ENCODE data around the gene POLE.
A peak's percentile ranks its signal among the peaks of the same experiment; 100 is the strongest.
"Not testable (repeated sequence)": the region's sequence is repeated elsewhere in the genome, so short reads cannot be mapped to it uniquely, and the experiment has no call there.

The POLE gene

DNA sequence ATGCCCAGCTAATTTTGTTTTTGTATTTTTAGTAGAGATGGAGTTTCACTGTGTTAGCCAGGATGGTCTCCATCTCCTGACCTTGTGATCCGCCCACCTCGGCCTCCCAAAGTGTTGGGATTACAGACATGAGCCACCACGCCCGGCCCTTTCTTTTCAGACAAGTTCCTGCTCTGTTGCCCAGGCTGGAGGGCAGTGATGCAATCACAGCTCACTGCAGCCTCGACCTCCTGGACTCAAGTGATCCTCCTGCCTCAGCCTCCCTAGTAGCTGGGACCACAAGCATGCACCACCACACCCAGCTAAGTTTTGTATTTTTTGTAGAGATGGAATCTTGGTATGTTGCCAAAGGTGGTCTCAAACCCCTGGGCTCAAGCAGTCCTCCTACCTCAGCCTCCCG lies 87.6 kb downstream of the POLE start:
- H3K27me3 ChIP-seq (ENCODE audit: insufficient read depth, low read length): peaks cover 80% of the 10 kb centered on the region
- 87% methylated on average over 6 of the region's 6 CpGs for WGBS
- not testable (repeated sequence) for H3K4me3 ChIP-seq (ENCODE audit: low read length); H3K36me3 ChIP-seq (ENCODE audit: insufficient read depth, low read length); H3K9ac ChIP-seq (ENCODE audit: low read depth, low read length); H3K9me3 ChIP-seq (ENCODE audit: insufficient read depth, low read depth, low read length); H3K27ac ChIP-seq (ENCODE audit: low read depth, low read length); H3K4me1 ChIP-seq (ENCODE audit: insufficient read depth, low read length)

DNA sequence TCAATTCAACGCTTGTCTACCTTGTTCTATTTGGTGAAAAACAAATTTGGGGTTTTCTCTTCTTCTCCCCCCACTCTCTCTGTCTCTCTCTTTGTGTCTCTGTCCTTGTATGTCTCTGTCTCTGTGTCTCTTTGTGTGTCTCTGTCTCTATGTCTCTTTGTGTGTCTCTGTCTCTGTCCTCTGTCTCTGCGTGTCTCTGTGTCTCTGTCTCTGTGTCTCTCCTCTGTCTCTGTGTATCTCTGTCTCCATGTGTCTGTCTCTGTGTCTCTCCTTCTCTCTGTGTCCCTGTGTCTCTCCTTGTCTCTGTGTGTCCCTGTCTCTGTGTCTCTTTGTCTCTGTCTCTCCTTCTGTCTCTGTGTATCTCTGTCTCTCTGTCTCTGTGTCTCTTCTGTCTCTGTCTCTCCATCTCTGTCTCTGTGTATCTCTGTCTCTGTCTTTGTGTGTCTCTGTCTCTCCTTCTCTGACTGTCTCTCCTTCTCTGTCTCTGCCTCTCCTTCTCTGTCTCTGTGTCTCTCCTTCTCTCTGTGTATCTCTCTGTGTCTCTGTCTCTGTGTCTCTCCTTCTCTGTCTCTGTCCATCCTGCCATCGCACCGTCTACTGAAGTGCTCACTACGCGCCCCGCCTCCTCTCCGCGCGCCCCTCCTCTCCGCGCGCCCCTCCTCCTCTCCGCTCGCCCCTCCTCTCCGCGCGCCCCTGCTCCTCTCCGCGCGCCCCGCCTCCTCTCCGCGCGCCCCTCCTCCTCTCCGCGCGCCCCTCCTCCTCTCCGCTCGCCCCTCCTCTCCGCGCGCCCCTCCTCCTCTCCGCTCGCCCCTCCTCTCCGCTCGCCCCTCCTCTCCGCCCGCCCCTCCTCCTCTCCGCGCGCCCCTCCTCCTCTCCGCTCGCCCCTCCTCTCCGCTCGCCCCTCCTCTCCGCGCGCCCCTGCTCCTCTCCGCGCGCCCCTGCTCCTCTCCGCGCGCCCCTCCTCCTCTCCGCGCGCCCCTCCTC lies 89.5 kb downstream of the POLE start:
- Histone ChIP-seq H3K4me1 (ENCODE audit: insufficient read depth, low read length) (peaks cover 4% of the 10 kb centered on the region; the same call in 1 of the 2 replicates), H3K27me3 (ENCODE audit: insufficient read depth, low read length) (peaks cover 78% of the 10 kb centered on the region), H3K27ac (ENCODE audit: low read depth, low read length) (no peak overlapping the region), H3K36me3 (ENCODE audit: insufficient read depth, low read length) (no peaks in the 10 kb centered on the region), H3K4me3 (ENCODE audit: low read length) (peak overlapping the region; percentile 48), H3K9ac (ENCODE audit: low read depth, low read length) (no peak overlapping the region), H3K9me3 (ENCODE audit: insufficient read depth, low read depth, low read length) (no peaks in the 10 kb centered on the region)
- WGBS: 2% methylated on average over 51 of the region's 58 CpGs

DNA sequence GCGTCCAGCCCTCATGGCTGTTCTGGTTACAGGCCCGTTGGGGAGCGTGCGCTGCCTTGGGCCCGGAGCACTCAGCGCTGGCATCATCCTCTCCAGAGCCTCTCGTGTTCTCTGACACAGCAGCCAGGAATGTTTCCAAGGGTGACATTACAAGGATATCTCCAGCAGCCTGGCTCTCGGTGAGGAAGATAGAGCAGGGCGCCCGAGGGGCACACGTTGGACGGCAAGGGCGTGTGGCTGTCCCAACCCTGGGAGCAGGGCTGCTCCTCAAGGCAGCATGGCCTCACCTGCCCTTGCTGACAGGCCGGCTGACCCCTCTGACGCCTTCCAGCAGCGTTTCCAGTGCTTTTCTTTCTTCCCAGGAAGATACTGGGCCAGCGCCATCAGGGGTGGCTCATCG lies 91.1 kb downstream of the POLE start:
- H3K27ac ChIP-seq (ENCODE audit: low read depth, low read length): no peak overlapping the region
- H3K4me1 ChIP-seq (ENCODE audit: insufficient read depth, low read length): peaks cover 4% of the 10 kb centered on the region; the same call in 1 of the 2 replicates
- no peaks in the 10 kb centered on the region for H3K36me3 ChIP-seq (ENCODE audit: insufficient read depth, low read length)
- H3K27me3 ChIP-seq (ENCODE audit: insufficient read depth, low read length): peaks cover 77% of the 10 kb centered on the region
- no peak overlapping the region for H3K9ac ChIP-seq (ENCODE audit: low read depth, low read length)
- WGBS: 55% methylated on average over 18 of the region's 18 CpGs
- H3K4me3 ChIP-seq (ENCODE audit: low read length): no peak overlapping the region
- H3K9me3 ChIP-seq (ENCODE audit: insufficient read depth, low read depth, low read length): no peaks in the 10 kb centered on the region

DNA sequence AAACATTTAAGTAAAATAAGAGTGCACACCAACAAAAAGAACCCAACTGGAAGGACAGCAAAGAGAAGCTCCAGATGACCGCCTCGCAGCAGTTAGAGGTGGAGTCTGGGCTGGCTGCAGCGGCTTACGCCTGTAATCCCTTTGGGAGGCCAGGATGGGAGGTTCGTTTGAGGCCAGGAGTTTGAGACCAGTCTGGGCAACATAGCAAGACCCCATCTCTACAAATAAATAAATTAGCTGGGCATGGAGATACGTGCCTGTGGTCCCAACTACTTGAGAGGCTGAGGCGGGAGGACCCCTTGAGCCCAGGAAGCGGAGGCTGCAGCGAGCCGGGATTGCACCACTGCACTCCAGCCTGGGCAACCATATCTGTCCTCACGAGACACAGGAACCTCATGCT lies 92.0 kb downstream of the POLE start:
- no peaks in the 10 kb centered on the region for H3K9me3 ChIP-seq (ENCODE audit: insufficient read depth, low read depth, low read length)
- no peaks in the 10 kb centered on the region for H3K36me3 ChIP-seq (ENCODE audit: insufficient read depth, low read length)
- no peak overlapping the region for H3K4me3 ChIP-seq (ENCODE audit: low read length)
- no peak overlapping the region for H3K9ac ChIP-seq (ENCODE audit: low read depth, low read length)
- H3K4me1 ChIP-seq (ENCODE audit: insufficient read depth, low read length): peaks cover 3% of the 10 kb centered on the region; the same call in 1 of the 2 replicates
- 84% methylated on average over 11 of the region's 11 CpGs for WGBS
- peaks cover 77% of the 10 kb centered on the region for H3K27me3 ChIP-seq (ENCODE audit: insufficient read depth, low read length)
- H3K27ac ChIP-seq (ENCODE audit: low read depth, low read length): no peak overlapping the region

DNA sequence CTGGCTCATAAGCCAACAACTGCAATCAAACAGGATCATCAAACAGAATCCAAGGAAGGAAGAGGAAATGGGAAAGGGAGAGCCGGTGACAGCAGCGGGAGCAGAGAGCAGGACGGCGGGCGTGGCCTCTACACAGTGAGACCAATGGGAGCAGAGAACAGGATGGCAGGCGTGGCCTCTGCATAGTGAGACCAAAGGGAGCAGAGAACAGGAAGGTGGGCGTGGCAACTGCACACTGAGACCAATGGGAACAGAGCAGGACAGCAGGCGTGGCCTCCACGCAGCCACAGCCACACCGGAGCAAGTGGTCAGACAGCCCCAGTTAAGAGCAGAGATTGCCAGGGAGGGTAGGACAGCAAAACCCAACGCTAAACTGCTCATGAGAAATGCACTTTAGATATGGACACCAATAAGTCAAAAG lies 93.2 kb downstream of the POLE start:
- H3K9me3 ChIP-seq (ENCODE audit: insufficient read depth, low read depth, low read length): no peaks in the 10 kb centered on the region
- H3K27me3 ChIP-seq (ENCODE audit: insufficient read depth, low read length): peaks cover 82% of the 10 kb centered on the region
- WGBS: 56% methylated on average over 11 of the region's 11 CpGs
- H3K4me1 ChIP-seq (ENCODE audit: insufficient read depth, low read length): no peaks in the 10 kb centered on the region; the same call in 1 of the 2 replicates
- H3K36me3 ChIP-seq (ENCODE audit: insufficient read depth, low read length): no peaks in the 10 kb centered on the region
- no peak overlapping the region for H3K27ac ChIP-seq (ENCODE audit: low read depth, low read length)
- H3K9ac ChIP-seq (ENCODE audit: low read depth, low read length): no peak overlapping the region
- no peak overlapping the region for H3K4me3 ChIP-seq (ENCODE audit: low read length)

DNA sequence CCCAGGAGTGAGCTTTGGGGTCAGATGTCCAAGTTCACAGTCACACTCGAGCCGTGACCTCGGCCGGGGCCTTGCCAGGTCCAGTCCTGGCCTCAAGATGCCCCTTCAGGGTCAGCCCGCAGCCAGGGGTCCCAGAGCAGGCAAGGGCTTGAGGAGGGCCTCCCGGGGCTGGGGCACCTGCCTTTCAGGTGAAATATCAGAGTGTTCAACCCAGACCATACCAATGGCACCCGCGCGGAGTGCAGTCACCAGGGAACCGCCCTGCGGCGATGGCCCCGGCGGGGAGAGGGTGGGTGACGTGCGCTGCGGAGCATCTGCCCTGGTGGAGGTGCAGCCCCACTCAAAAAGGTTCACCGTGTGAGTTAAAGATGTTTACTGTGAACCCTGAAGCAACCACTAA lies 93.6 kb downstream of the POLE start:
- Histone ChIP-seq H3K9me3 (ENCODE audit: insufficient read depth, low read depth, low read length) (no peaks in the 10 kb centered on the region), H3K4me3 (ENCODE audit: low read length) (no peak overlapping the region), H3K27ac (ENCODE audit: low read depth, low read length) (no peak overlapping the region), H3K27me3 (ENCODE audit: insufficient read depth, low read length) (peaks cover 86% of the 10 kb centered on the region), H3K36me3 (ENCODE audit: insufficient read depth, low read length) (no peaks in the 10 kb centered on the region), H3K4me1 (ENCODE audit: insufficient read depth, low read length) (no peaks in the 10 kb centered on the region; the same call in 1 of the 2 replicates), H3K9ac (ENCODE audit: low read depth, low read length) (no peak overlapping the region)
- whole genome bisulfite sequencing: 93% methylated on average over 18 of the region's 18 CpGs

DNA sequence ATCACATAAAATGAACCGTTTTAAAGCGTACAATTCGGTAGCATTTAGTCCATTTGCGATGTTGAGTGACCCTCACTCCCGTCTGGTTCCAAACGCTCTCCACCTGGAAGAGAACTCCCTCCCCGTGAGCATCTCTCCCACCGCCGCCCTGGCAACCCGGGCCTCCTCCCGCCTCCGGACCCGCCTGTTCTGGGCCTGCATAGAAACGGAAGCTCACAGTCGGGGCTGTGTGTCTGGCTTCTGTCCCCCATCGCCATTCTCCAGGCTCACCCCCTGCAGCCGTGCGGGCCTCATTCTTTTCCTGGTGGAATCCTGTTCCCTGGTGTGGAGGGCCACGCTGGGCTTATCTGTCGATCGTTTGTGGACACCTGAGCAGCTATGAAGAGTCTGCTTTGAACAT lies 94.1 kb downstream of the POLE start:
- no peak overlapping the region for H3K4me3 ChIP-seq (ENCODE audit: low read length)
- H3K9me3 ChIP-seq (ENCODE audit: insufficient read depth, low read depth, low read length): no peaks in the 10 kb centered on the region
- H3K9ac ChIP-seq (ENCODE audit: low read depth, low read length): no peak overlapping the region
- H3K36me3 ChIP-seq (ENCODE audit: insufficient read depth, low read length): no peaks in the 10 kb centered on the region
- 82% methylated on average over 21 of the region's 21 CpGs for WGBS
- H3K27ac ChIP-seq (ENCODE audit: low read depth, low read length): no peak overlapping the region
- H3K4me1 ChIP-seq (ENCODE audit: insufficient read depth, low read length): no peaks in the 10 kb centered on the region; the same call in 1 of the 2 replicates
- peaks cover 90% of the 10 kb centered on the region for H3K27me3 ChIP-seq (ENCODE audit: insufficient read depth, low read length)

DNA sequence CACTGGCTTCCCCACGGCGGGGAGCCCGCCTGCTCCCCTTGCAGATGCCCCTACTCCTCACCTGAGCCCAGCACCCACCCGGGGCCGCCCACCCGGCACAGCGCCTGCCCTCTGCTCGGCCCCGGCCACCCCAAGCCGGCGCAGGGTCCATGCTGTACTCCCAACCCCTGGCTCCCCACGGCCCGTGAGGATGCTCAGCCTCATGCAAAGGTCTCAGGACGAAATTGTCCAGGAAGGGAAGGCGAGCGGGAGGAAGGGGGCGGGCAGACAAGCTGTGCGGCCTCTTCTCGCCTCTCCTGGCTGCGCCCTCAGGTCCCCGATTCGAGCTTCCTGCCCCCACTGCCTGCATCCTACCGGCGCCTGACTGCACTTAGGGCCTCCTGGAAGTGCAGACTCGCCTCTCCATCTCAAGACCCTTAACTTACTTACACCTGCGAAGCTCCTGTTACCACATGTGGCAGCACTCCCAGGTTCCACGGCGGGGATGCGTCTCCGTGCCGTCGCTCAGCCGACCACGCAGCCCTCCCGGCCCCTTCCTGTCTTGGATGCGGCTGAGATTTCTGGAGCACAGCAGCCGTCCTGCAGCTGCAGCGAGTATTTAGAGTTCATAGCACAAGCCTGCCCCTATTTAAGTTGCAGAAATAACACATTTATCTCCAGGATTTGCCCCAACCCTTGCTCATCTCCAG lies 94.7 kb downstream of the POLE start:
- WGBS: 87% methylated on average over 38 of the region's 38 CpGs
- Histone ChIP-seq H3K27me3 (ENCODE audit: insufficient read depth, low read length) (peaks cover 94% of the 10 kb centered on the region), H3K4me3 (ENCODE audit: low read length) (no peak overlapping the region), H3K27ac (ENCODE audit: low read depth, low read length) (no peak overlapping the region), H3K4me1 (ENCODE audit: insufficient read depth, low read length) (no peaks in the 10 kb centered on the region; the same call in 1 of the 2 replicates), H3K9me3 (ENCODE audit: insufficient read depth, low read depth, low read length) (no peaks in the 10 kb centered on the region), H3K9ac (ENCODE audit: low read depth, low read length) (no peak overlapping the region), H3K36me3 (ENCODE audit: insufficient read depth, low read length) (no peaks in the 10 kb centered on the region)

DNA sequence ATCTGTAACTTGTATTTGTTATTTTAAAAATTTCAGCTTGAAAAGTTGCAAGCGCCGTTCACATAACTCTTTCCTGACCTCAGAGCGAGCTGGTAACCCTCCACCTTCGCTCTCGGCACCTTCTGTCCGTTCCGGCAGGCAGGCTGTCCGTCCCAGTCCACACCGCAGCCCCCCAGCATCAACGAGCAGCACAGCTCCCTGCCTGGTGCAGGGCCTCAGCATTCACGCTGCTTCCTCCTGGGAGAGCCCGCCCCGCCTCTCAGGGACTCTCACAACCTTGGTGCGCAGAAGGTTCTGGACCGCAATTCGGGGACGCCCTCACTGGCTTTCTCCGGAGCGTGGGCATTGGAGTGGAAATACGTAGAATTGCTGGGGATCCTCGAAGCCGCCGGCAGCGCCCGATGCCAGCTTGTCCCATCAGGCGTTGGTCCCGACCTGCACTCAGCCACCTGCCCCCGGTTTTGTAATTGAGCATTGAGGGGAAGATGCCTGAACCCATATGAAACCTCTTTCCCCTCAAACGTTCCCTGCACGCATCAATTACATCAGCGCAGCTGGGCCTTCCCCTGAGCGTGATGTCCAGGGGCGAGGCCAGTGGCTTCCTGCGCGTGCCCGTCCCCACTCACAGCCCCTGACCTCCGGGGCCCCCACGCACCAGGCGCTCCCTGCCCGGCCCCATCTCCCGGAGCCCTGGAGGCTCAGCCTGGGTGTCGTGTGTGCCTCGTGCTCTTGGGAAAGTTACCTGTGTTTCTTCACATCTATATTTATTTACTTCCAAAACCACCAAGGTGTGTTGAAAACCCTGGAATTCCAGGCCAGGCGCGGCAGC lies 95.8 kb downstream of the POLE start:
- H3K27ac ChIP-seq (ENCODE audit: low read depth, low read length): no peak overlapping the region
- no peaks in the 10 kb centered on the region for H3K36me3 ChIP-seq (ENCODE audit: insufficient read depth, low read length)
- no peaks in the 10 kb centered on the region; the same call in 1 of the 2 replicates for H3K4me1 ChIP-seq (ENCODE audit: insufficient read depth, low read length)
- peaks cover 94% of the 10 kb centered on the region for H3K27me3 ChIP-seq (ENCODE audit: insufficient read depth, low read length)
- H3K9ac ChIP-seq (ENCODE audit: low read depth, low read length): no peak overlapping the region
- 91% methylated on average over 45 of the region's 45 CpGs for WGBS
- no peaks in the 10 kb centered on the region for H3K9me3 ChIP-seq (ENCODE audit: insufficient read depth, low read depth, low read length)
- H3K4me3 ChIP-seq (ENCODE audit: low read length): no peak overlapping the region

DNA sequence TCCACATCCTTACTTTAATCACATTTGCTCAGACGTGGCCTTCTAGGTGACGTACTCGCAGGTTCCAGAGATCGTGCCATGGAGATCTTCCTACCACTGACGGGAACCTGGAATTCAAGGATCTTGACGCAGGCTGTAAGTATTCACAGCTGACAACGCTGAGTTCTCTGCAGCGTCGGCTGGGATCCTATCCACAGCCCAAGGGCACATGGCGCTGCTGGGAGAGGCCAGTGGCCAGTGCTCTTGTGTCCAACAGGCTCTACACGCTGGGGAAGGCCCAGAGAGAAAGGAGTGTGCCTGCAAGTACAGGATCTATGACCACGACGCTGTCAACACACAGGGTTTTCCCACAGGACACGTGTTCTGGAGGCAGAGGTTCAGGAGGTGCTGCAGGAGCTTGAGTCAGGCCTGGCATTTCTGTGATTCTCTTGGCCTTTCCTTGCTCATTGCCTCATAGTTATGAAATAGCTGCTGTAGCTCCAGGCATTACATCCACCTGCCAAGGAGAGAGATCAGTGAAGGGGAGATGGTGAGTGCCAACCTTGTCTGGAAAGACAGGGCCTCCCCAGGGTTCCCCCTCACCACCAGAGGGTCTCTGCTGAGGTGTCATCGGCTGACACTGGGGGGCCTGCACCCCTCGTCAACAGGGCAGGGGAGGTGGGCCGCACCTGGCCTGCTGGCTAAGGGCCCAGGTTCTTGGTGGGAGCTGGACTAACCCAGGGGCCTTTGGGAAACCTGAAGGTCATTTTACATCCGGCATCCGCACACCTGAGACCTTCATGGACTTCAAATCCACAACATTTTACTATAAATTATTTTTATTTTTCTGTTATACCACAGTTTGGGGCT lies 98.1 kb downstream of the POLE start:
- 84% methylated on average over 17 of the region's 19 CpGs for WGBS
- Histone ChIP-seq H3K27ac (ENCODE audit: low read depth, low read length) (no peak overlapping the region), H3K4me1 (ENCODE audit: insufficient read depth, low read length) (0 out of 2 replicates have a peak, but pooled peaks cover 3% of the 10 kb centered on the region), H3K9me3 (ENCODE audit: insufficient read depth, low read depth, low read length) (no peaks in the 10 kb centered on the region), H3K4me3 (ENCODE audit: low read length) (no peak overlapping the region), H3K36me3 (ENCODE audit: insufficient read depth, low read length) (no peaks in the 10 kb centered on the region), H3K9ac (ENCODE audit: low read depth, low read length) (no peak overlapping the region), H3K27me3 (ENCODE audit: insufficient read depth, low read length) (peaks cover 98% of the 10 kb centered on the region)
